Measurements from ENCODE around the gene NAALADL2. TPM values are rescaled to one million over a fixed set of nuclear protein-coding genes. Genes with fewer than 3 reads are reported as not detected.
A peak's percentile ranks its signal among the peaks of the same experiment; 100 is the strongest.
"Not testable (repeated sequence)": the region's sequence is repeated elsewhere in the genome, so short reads cannot be mapped to it uniquely, and the experiment has no call there.

NAALADL2 gene
- total RNA-seq, 1 donor from 2014 or later: 1.1 TPM

DNA sequence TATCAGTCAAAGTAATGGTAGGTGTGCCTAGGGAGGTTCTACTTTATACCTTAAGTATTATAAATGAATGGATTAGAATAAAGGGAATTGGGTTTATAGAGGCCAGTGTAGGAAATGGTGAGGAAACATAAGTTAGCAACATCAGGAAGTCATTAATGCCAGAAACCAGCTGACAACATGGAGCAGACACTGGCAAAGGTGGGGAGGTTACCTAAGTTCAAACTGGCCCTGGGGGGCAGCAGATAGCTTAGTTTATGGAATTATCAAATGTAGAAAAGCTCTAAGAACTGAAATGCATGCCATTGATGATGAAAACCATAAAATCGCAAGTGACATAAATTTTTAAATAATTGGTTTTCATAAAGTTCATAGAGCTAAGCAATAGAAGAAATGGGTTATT, 498.6 kb downstream of the NAALADL2 start:
- H3K4me3 ChIP-seq (ENCODE audit: low read depth, low read length): no peak overlapping the region
- no peak for TF ChIP-seq CTCF (IDR thresholded peaks at IDR 0.05; ENCODE audit: insufficient read depth, low read length, severe bottlenecking)
- no peaks in the 10 kb centered on the region for H3K36me3 ChIP-seq (ENCODE audit: control insufficient read depth, insufficient read depth, low read length)
- FAIRE-seq (no peak), DNase-seq (ENCODE audit: low read depth) (no peak)
- no peaks in the 10 kb centered on the region for H3K27me3 ChIP-seq (ENCODE audit: control insufficient read depth, insufficient read depth, low read length)

- DNase-seq (ENCODE audit: low read depth) (no peak), FAIRE-seq (no peak)
- TF ChIP-seq CTCF (IDR thresholded peaks at IDR 0.05; ENCODE audit: insufficient read depth, low read length, severe bottlenecking): no peak
- Histone ChIP-seq H3K4me3 (ENCODE audit: low read depth, low read length) (no peak overlapping the region), H3K36me3 (ENCODE audit: control insufficient read depth, insufficient read depth, low read length) (no peaks in the 10 kb centered on the region), H3K27me3 (ENCODE audit: control insufficient read depth, insufficient read depth, low read length) (no peaks in the 10 kb centered on the region)
These were observed 499.8 kb downstream of the NAALADL2 start for GRCh38 chr3:175358935-175359334.

- not testable (repeated sequence) for H3K36me3 ChIP-seq (ENCODE audit: control insufficient read depth, insufficient read depth, low read length); H3K27me3 ChIP-seq (ENCODE audit: control insufficient read depth, insufficient read depth, low read length); FAIRE-seq; H3K4me3 ChIP-seq (ENCODE audit: low read depth, low read length); DNase-seq (ENCODE audit: low read depth)
These were observed 511.3 kb downstream of the NAALADL2 start for GRCh38 chr3:175370426-175370825.

DNA sequence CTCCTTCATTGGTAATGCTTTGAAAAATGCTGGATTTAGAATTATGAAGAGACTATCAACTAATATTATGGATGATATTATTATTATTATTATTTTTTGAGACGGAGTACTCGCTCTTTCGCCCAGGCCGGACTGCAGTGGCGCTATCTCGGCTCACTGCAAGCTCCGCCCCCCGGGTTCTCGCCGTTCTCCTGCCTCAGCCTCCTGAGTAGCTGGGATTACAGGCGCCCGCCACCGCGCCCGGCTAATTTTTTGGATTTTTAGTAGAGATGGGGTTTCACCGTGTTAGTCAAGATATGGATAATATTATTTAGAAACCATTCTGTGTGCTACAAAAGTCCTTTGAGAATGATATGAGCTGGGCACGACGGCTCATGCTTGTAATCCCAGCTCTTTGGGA, 512.1 kb downstream of the NAALADL2 start:
- H3K27me3 ChIP-seq (ENCODE audit: control insufficient read depth, insufficient read depth, low read length); FAIRE-seq; H3K4me3 ChIP-seq (ENCODE audit: low read depth, low read length); H3K36me3 ChIP-seq (ENCODE audit: control insufficient read depth, insufficient read depth, low read length); DNase-seq (ENCODE audit: low read depth): not testable (repeated sequence)

GRCh38 chr3:175374705-175375104, 515.6 kb downstream of the NAALADL2 start:
- FAIRE-seq (no peak), DNase-seq (ENCODE audit: low read depth) (no peak)
- no peaks in the 10 kb centered on the region for H3K27me3 ChIP-seq (ENCODE audit: control insufficient read depth, insufficient read depth, low read length)
- H3K4me3 ChIP-seq (ENCODE audit: low read depth, low read length): no peak overlapping the region
- no peak for TF ChIP-seq CTCF (IDR thresholded peaks at IDR 0.05; ENCODE audit: insufficient read depth, low read length, severe bottlenecking)
- H3K36me3 ChIP-seq (ENCODE audit: control insufficient read depth, insufficient read depth, low read length): no peaks in the 10 kb centered on the region

DNA sequence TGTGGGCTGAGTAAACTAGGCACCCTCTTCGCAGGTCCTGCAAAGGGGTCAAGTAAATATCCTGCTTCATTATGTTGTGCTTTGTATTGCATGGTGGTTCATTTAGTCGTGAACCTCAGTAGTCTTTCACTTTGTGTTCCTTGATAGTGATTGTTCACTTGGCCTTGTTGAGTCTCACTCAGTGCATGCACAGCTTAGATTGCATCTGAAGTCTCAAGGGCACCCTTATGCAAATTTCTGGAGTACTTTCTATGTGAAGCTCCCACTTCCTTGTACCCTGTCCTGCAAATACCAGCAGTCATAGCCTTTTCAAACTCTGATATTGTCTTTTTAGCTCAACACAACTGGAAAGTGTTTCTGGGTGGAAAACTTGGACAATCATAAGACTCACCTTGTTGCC, 519.2 kb downstream of the NAALADL2 start:
- peak; percentile 72 for FAIRE-seq

More for the DNA sequence above, 519.2 kb downstream of the NAALADL2 start:
- H3K27me3 ChIP-seq (ENCODE audit: control insufficient read depth, insufficient read depth, low read length): no peaks in the 10 kb centered on the region
- TF ChIP-seq CTCF (IDR thresholded peaks at IDR 0.05; ENCODE audit: insufficient read depth, low read length, severe bottlenecking): no peak
- H3K36me3 ChIP-seq (ENCODE audit: control insufficient read depth, insufficient read depth, low read length): no peaks in the 10 kb centered on the region
- DNase-seq (ENCODE audit: low read depth): no peak
- H3K4me3 ChIP-seq (ENCODE audit: low read depth, low read length): no peak overlapping the region

Measured in bronchial epithelial cell (primary cell).